Measurements from ENCODE around the gene FAM180A.

DNA sequence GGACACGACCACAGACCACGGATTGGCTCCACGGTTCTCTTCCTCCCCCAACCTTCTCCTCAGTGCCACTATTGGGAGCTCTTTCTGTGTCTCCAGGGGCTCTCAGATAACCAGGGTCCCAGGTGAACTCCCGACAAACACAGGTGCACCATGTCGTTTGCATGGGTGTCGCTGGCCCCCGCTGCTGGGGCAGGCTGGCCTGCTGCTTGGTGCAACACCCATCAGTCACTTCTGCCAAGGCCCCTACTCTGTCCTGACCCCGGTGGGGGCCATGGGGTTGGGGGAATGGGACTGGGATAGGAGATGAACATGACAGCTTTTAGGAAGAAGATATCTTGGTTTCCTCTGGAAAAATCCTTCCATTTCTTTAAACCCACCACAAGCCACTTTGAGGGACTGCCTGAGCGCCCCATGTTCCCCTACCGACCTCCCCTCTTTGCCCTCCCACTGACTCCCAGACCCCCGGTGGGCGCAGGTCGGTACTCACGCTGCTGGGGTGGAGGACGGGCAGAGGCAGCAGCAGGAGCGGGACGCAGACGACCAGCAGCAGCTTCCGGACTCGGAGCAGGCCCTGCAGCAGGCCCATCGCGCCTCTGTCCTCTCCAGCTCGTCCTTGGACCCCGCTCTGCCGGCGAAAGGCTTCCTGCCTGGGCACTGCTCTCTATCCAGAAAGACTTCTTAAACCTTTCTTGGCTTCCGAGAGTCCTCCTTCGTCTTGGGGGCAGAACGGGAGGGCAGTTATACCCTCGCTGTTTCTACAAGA, 21.5 kb downstream of the FAM180A start:
- TF ChIP-seq CTCF (IDR thresholded peaks at IDR 0.05; ENCODE audit: low read depth, low read length), result no peak
- TF ChIP-seq, protein P1, sequence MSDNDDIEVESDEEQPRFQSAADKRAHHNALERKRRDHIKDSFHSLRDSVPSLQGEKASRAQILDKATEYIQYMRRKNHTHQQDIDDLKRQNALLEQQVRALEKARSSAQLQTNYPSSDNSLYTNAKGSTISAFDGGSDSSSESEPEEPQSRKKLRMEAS (IDR thresholded peaks at IDR 0.05; ENCODE audit: low read depth, low read length), result no peak
